GM18867 (cell line): ENCODE measurements around the gene EARS2.
"Not testable (repeated sequence)": the region's sequence is repeated elsewhere in the genome, so short reads cannot be mapped to it uniquely, and the experiment has no call there.

Experiments used
- ATAC-seq: cut with Tn5 transposase; IDR thresholded peaks from one replicate; pipeline ENCODE4 v1.9.1; 2021; ENCODE audit warnings: mild to moderate bottlenecking, moderate library complexity; ENCODE audit not compliant: unreplicated experiment

Gene EARS2

DNA sequence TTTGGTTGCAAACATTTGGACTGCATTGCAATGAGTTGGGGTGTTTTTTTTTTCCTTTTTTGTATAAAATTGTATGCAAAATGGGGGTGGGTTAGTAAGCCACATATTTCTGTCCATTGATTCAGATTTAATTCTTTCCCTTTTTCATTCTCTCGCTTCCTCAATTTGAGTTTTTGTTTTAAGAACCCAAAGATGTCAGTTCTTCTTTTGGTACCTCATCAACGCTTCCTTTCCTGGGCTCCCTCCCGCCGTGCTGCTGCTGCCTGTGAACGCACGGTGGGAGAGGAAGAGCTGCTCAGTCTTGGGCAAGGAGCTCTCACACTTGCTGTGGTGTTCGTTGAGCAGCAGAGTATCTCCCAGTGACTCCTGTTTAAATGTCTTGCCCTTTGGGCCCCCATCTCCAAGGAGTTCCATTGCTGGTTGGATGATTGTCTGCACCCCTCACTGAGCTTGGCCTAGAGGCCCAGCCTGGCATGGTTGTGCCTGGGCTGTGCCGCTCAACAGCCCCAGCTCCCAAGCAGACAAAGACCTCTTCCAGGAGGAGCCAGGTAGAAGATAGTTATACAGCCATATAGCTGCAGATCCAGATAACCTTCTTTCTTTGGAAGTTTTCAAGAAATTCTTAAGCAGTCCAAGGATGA lies 14.0 kb upstream of the EARS2 start:
- no peak for ATAC-seq

DNA sequence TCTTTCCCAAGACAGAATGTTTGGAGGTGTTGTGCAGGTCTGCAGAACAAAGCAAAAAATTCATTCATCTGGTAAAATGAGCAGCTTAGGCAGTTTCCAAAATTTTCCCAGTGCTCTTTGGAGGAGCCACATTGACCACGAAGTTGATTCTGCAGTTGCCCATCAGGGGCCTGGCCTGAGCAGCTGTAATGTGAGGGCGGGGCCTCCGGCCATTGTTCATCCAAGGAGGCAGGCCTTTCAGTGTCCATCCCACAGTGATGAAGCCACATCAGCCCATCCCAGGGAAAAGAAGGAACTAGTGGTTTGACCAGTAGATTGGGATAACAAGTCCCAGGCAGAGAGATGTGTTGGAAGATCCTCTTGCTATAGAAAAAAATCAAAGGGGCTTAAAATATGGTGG lies 10.5 kb upstream of the EARS2 start:
- ATAC-seq: no peak

GRCh38 chr16:23566724-23567123 lies 9.6 kb upstream of the EARS2 start:
- ATAC-seq: no peak

DNA sequence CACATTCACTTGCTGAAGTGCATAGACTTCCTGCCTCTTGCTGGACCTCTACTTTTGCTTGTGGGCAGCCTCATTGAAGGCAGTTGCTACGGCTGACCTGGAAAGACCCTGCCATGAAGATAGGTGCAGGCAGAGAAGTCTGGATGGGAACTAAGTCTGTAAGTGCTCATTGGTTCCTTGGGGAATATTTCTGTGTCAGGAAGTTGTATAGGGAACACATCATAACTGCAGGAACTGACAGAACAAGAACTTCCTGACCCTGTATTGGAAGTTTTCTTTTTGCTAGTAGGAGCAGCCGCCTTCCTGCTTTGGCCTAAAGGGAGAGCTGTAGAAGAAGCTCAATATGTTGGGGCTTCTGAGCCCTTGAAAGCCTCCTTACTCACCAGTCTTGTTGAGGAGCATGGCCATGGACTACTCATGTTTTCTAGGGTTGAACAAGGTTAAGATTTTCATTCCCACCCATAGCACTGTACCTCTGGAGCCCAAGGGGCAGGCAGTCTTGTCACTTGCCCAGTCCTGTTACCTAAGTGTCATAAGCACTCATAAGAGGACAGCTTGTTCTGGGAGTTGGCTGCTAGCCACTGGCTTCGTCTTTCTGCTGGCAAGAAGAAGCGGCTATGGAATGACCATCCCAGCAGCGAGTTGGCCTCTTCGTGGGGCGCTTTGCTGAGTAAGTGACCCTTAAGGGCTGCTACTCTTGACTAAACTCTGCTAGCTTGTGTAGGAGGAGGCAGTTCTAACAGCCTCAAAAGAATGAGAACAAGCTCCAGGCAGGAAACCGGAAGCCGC lies 7.6 kb upstream of the EARS2 start:
- ATAC-seq: no peak

- no peak for ATAC-seq
Observed at GRCh38 chr16:23563186-23563585, 6.0 kb upstream of the EARS2 start.

- no peak for ATAC-seq
Observed at GRCh38 chr16:23562505-23562904, 5.4 kb upstream of the EARS2 start.

- no peak for ATAC-seq
Observed at GRCh38 chr16:23561586-23561985, 4.4 kb upstream of the EARS2 start.

- no peak for ATAC-seq
Observed at GRCh38 chr16:23557779-23558702, 891 bp upstream of the EARS2 start.

GRCh38 chr16:23554536-23554935 lies 2.6 kb downstream of the EARS2 start:
- ATAC-seq: no peak

DNA sequence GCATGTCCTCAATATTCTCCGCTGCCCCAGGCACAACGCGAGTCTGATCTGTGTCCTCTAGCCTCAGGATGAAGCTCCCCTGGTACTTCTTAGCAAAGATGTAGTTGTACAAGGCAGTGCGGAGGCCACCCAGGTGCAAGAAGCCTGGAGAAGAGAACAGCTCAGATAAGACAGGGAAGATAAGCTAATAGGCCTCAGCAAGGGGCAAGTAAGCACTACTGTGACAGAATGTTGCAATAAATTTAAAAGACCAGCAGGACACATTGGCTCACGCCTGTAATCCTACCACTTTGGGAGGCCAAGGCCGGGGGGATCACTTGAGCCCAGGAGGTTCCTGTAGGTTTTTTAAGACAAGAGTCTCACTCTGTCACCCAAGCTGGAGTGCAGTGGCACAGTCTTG lies 5.0 kb downstream of the EARS2 start:
- no peak for ATAC-seq

DNA sequence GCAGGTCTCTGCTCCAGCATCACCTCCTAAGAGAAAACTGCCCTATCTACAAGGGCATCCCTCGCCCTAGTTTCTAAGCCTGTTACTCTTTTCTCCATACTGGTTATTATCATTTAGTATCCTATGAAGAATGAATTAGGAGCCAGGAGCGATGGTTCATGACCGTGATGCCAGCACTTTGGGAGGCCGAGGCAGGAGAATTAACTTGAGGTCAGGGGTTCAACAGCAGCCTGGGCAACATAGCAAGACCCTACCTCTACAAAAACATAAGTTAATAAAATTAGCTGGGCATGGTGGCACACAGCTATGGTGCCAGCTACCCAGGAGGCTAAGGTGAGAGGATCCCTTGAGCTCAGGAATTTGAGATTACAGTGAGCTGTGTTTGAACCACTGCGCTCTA lies 7.2 kb downstream of the EARS2 start:
- no peak for ATAC-seq

DNA sequence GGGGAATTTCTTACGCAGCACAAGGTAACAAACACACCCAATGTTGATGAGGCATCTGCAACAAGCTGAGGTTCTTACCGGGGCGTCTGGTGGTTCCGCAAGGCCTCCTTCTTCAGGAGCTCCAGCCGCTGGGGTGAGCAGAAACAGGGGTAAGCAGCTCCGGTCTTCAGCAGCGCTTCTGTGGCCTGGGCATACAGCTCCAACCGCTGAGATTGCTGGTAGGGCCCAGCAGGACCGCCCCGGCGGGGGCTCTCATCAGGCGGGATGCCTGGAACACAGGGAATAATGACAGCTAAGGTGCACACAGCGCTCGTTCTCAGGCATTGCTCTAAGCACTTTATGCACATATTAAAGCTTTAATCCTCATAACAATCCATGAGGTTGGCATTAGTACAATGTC lies 12.7 kb downstream of the EARS2 start:
- no peak for ATAC-seq

- not testable (repeated sequence) for ATAC-seq
Observed at GRCh38 chr16:23540817-23541178, 16.4 kb downstream of the EARS2 start.

DNA sequence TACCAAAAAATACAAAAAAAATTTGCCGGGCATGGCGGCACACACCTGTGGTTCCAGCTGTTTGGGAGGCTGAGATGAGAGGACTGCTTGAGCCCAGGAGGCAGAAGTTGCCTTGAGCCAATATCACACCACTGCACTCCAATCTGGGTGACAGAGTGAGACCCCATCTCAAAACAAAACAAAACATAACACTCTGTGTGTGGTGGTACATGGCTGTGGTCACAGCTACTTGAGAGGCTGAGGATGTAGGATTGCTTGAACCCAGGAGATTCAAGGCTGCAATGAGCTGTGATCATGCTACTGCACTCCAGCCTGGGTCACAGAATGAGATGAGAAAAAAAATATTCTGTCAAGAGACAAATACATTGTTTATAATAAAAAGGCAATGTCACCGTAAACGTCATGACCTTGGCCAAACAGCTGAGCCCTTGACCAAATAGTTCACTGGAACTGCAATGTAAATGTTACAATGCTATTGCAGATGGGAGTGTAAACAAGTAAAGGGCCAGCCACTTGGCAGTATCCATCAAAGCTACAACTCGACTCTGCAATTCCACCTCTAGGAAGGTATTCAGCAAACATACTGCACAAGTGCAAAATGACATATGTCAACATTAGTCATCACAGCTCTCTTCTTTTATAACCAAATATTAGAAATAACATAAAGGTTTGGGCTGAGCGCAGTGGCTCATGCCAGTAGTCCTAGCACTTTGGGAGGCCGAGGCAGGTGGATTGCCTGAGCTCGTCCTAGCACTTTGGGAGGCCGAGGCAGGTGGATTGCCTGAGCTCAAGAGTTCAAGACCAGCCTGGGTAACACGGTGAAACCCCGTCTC lies 16.9 kb downstream of the EARS2 start:
- no peak for ATAC-seq

DNA sequence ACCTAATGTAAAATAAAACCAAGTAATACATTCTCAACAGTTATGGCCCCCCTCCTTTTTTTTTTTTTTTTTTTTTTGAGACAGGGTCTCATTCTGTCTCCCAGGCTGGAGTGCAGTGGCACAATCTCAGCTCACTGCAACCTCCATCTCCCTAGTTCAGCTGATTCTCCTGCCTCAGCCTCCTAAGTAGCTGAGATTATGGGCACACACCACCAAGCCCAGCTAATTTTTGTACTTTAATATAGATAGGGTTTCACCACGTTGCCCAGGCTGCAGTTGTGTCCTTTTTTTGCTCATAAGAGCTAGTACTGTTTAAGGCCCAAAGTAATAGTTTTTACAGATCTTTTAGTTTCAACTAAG lies 18.3 kb downstream of the EARS2 start:
- ATAC-seq: no peak

- ATAC-seq: no peak
Observed at GRCh38 chr16:23537390-23537789, 19.8 kb downstream of the EARS2 start.

DNA sequence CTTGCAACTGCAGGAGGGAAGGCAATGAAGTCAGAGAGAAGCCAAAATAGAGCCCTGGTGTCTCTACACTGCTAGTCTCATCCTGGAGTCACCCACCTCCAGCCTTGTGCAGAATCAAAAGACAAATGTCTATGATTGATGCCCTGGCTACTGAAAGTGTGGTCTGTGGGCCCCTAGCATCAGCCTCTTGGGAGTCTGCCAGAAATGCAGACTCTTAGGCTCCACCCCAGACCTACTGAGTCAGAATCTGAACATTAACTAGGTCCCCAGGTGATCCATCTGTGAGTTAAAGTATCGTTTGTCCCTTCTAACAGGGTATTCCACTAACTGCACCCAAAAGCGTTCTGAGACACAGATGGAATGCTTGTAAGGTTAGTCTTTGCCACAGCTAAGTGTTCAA lies 21.2 kb downstream of the EARS2 start:
- ATAC-seq: no peak

- ATAC-seq: no peak
Observed at GRCh38 chr16:23534868-23535860, 22.0 kb downstream of the EARS2 start.

- ATAC-seq: no peak
Observed at GRCh38 chr16:23532448-23532847, 24.7 kb downstream of the EARS2 start.

- ATAC-seq: no peak
Observed at GRCh38 chr16:23530062-23530461, 27.1 kb downstream of the EARS2 start.
